IMR-90 (cell line): ENCODE measurements around the gene RAB31. TPM values are rescaled to one million over a fixed set of nuclear protein-coding genes. Genes with fewer than 3 reads are reported as not detected.

Source experiments
- ATAC-seq: fragments of 200-7000 bp; cut with Tn5 transposase; 2 replicates; pipeline ENCODE4 v1.9.1; 2020; ENCODE audit warnings: low read depth, mild to moderate bottlenecking, moderate library complexity
- BruUV-seq: library from RNA; stranded (reverse); fragments of 400-500 nt; replicated peaks from 2 replicates; lab custom pipeline; 2021; lab: Mats Ljungman, UMichigan
- CTCF ChIA-PET: fragments of 300-600 bp; formaldehyde crosslinking; extraction: SDS; loops from one replicate; lab custom pipeline; 2021; ENCODE audit warnings: antibody characterized with exemption; lab: Yijun Ruan, JAX
- POLR2A ChIA-PET: fragments of 300-600 bp; sonication (Branson Sonifier 250); formaldehyde crosslinking; loops from one replicate; lab custom pipeline; 2022; ENCODE audit warnings: antibody characterized with exemption; ENCODE audit not compliant: unreplicated experiment; lab: Charles Lee
- DNase-seq: peaks from one replicate; pipeline ENCODE4 v3.0.0; 2013
- H2AFZ ChIP-seq: replicated peaks from 2 replicates; pipeline ENCODE3; 2013; ENCODE audit warnings: low read length, mild to moderate bottlenecking; ENCODE audit not compliant: poor library complexity
- H2AK5ac ChIP-seq: 2 replicates; pipeline ENCODE4 v1.6.1; 2013; ENCODE audit warnings: low read depth, low read length, inconsistent platforms
- H2AK9ac ChIP-seq: replicated peaks from 2 replicates; pipeline ENCODE3; 2013; ENCODE audit warnings: mild to moderate bottlenecking, low read depth, low read length, moderate library complexity; ENCODE audit not compliant: poor library complexity
- H2BK120ac ChIP-seq: 2 replicates; pipeline ENCODE4 v1.6.1; 2013; ENCODE audit warnings: low read depth, low read length, inconsistent platforms
- H2BK15ac ChIP-seq: 3 replicates; pipeline ENCODE4 v1.6.1; 2013; ENCODE audit warnings: low read depth, low read length, inconsistent platforms
- H2BK20ac ChIP-seq: 2 replicates; pipeline ENCODE4 v1.6.1; 2013; ENCODE audit warnings: low read depth, mild to moderate bottlenecking, inconsistent platforms, low read length, moderate library complexity
- H2BK5ac ChIP-seq: 2 replicates; pipeline ENCODE4 v1.6.1; 2013; ENCODE audit warnings: mild to moderate bottlenecking, low read depth, low read length, inconsistent platforms; ENCODE audit not compliant: poor library complexity, severe bottlenecking
- H3K14ac ChIP-seq: replicated peaks from 2 replicates; pipeline ENCODE4 v1.6.1; 2013; ENCODE audit warnings: low read depth, low read length, inconsistent platforms
- H3K18ac ChIP-seq: 2 replicates; pipeline ENCODE4 v1.6.1; 2013; ENCODE audit warnings: low read depth, low read length, control low read depth
- H3K23ac ChIP-seq: 2 replicates; pipeline ENCODE4 v1.6.1; 2013; ENCODE audit warnings: low read depth, low read length, inconsistent platforms
- H3K27ac ChIP-seq: 2 replicates; pipeline ENCODE4 v1.5.1; 2013; ENCODE audit warnings: mild to moderate bottlenecking, control low read depth, low read length; ENCODE audit not compliant: insufficient read depth
- H3K27me3 ChIP-seq: 2 replicates; pipeline ENCODE4 v1.6.1; 2013; ENCODE audit warnings: low read length; ENCODE audit not compliant: control insufficient read depth, insufficient read depth
- H3K36me3 ChIP-seq: 2 replicates; pipeline ENCODE4 v1.6.1; 2013; ENCODE audit warnings: low read length, mixed read lengths; ENCODE audit not compliant: control insufficient read depth, insufficient read depth
- H3K4ac ChIP-seq: 2 replicates; pipeline ENCODE4 v1.6.1; 2013; ENCODE audit warnings: low read depth, low read length, inconsistent platforms
- H3K4me1 ChIP-seq: 2 replicates; pipeline ENCODE4 v1.6.1; 2013; ENCODE audit warnings: low read length, mixed read lengths; ENCODE audit not compliant: control insufficient read depth, insufficient read depth
- H3K4me2 ChIP-seq: 2 replicates; pipeline ENCODE4 v1.6.1; 2013; ENCODE audit warnings: low read depth, mild to moderate bottlenecking, control low read depth, low read length, moderate library complexity
- H3K4me3 ChIP-seq: 2 replicates; pipeline ENCODE4 v1.5.1; 2013; ENCODE audit warnings: low read depth, mild to moderate bottlenecking, control low read depth, low read length, moderate library complexity; ENCODE audit not compliant: insufficient read depth
- H3K56ac ChIP-seq: 2 replicates; pipeline ENCODE4 v1.6.1; 2013; ENCODE audit warnings: low read length, inconsistent platforms; ENCODE audit not compliant: insufficient read depth; ENCODE audit errors: extremely low read depth
- H3K79me1 ChIP-seq, 2 experiments: 2 replicates each; pipeline ENCODE4 v1.6.1; 2013; ENCODE audit warnings: low read length in 2 of 2, inconsistent platforms in 1 of 2, low read depth in 1 of 2
- H3K9ac ChIP-seq: 2 replicates; pipeline ENCODE4 v1.6.1; 2013; ENCODE audit warnings: low read depth, low read length, control low read depth
- H3K9me1 ChIP-seq: 2 replicates; pipeline ENCODE4 v1.6.1; 2013; ENCODE audit warnings: low read length, inconsistent platforms; ENCODE audit not compliant: insufficient read depth
- H3K9me3 ChIP-seq: 2 replicates; pipeline ENCODE4 v1.6.1; 2013; ENCODE audit warnings: low read length; ENCODE audit not compliant: control insufficient read depth, insufficient read depth
- H4K20me1 ChIP-seq: 2 replicates; pipeline ENCODE4 v1.6.1; 2013; ENCODE audit warnings: low read length, inconsistent platforms; ENCODE audit not compliant: insufficient read depth
- H4K5ac ChIP-seq: 2 replicates; pipeline ENCODE4 v1.6.1; 2013; ENCODE audit warnings: mild to moderate bottlenecking, low read depth, low read length, control low read depth
- H4K8ac ChIP-seq, 2 experiments: 2 replicates each; pipeline ENCODE4 v1.6.1; 2013; ENCODE audit warnings: low read depth in 2 of 2, low read length in 2 of 2, control low read depth in 1 of 2, inconsistent platforms in 1 of 2
- H4K91ac ChIP-seq: 2 replicates; pipeline ENCODE4 v1.6.1; 2013; ENCODE audit warnings: low read depth, low read length, inconsistent platforms; ENCODE audit not compliant: insufficient read depth
- BHLHE40 ChIP-seq: fragments of 150-350 bp; IDR thresholded peaks from 2 replicates; pipeline ENCODE4 v1.6.1; 2016; ENCODE audit warnings: mild to moderate bottlenecking, low read depth, low read length
- FOS ChIP-seq: fragments of 150-350 bp; IDR thresholded peaks from 2 replicates; pipeline ENCODE4 v1.6.1; 2016; ENCODE audit warnings: low read depth, low read length
- MAFK ChIP-seq: IDR thresholded peaks from 2 replicates; pipeline ENCODE4 v1.6.1; 2012; ENCODE audit warnings: low read depth, low read length, improper control_type of control experiment
- MXI1 ChIP-seq: IDR thresholded peaks from 2 replicates; pipeline ENCODE4 v1.6.1; 2012; ENCODE audit warnings: low read depth, mild to moderate bottlenecking, low read length, moderate library complexity, borderline replicate concordance
- POLR2A ChIP-seq: IDR thresholded peaks from 2 replicates; pipeline ENCODE4 v1.6.1; 2012; ENCODE audit warnings: mild to moderate bottlenecking, low read depth, low read length
- RAD21 ChIP-seq: IDR thresholded peaks from 2 replicates; pipeline ENCODE4 v1.6.1; 2012; ENCODE audit warnings: low read length, improper control_type of control experiment
- RCOR1 ChIP-seq: IDR thresholded peaks from 2 replicates; pipeline ENCODE4 v1.6.1; 2012; ENCODE audit warnings: mild to moderate bottlenecking, low read length, improper control_type of control experiment; ENCODE audit not compliant: insufficient replicate concordance
- RFX5 ChIP-seq: IDR thresholded peaks from 2 replicates; pipeline ENCODE4 v1.8.0; 2012; ENCODE audit warnings: low read depth, mild to moderate bottlenecking, low read length, moderate library complexity
- WGBS, 2 experiments: methylation state at CpG; one replicate each; pipeline versions ENCODE4 v1.1.5 to v1.1.7; 2013; ENCODE audit warnings: missing lambda C conversion rate in 2 of 2; ENCODE audit not compliant: insufficient read length in 1 of 2; ENCODE audit errors: extremely low coverage in 2 of 2; 5-methylcytosine and 5-hydroxymethylcytosine counted together
- dilution Hi-C: fragments of 300-500 bp; cut with HindIII; formaldehyde crosslinking; loops from one replicate; pipeline ENCODE4 v1.14.3; 2018; ENCODE audit warnings: low sequenced_read_pairs; ENCODE audit not compliant: unreplicated experiment
- in situ Hi-C: fragments of 300-500 bp; cut with MboI; formaldehyde crosslinking; loops from 3 replicates; pipeline ENCODE4 v1.14.3; 2019; ENCODE audit warnings: low sequenced_read_pairs, inconsistent platforms, mixed read lengths
- intact Hi-C: fragments of 100-400 bp; cut with micrococcal nuclease; formaldehyde crosslinking; loops from 2 replicates; pipeline ENCODE4 v1.10.0; 2022
- polyA plus RNA-seq, 3 experiments: library from polyadenylated mRNA; depleted of rRNA; stranded (reverse); fragments of >200 nt; gene quantifications; 2 replicates each; pipeline ENCODE4 v1.2.3, GENCODE V29; 2012; ENCODE audit warnings: low replicate concordance in 1 of 3
- total RNA-seq: library from RNA; depleted of rRNA; stranded (reverse); fragments of >200 nt; gene quantifications from 2 replicates; pipeline ENCODE4 v1.2.3, GENCODE V29; 2012
- TF ChIP-seq, protein P1 (sequence below): conservative IDR thresholded peaks from 2 replicates; pipeline ENCODE4 v1.5.1; 2012; ENCODE audit warnings: mild to moderate bottlenecking, low read depth, low read length, improper control_type of control experiment
- TF ChIP-seq, protein P2 (sequence below): fragments of 150-350 bp; IDR thresholded peaks from 2 replicates; pipeline ENCODE4 v1.6.1; 2016; ENCODE audit warnings: low read depth, mild to moderate bottlenecking, low read length, moderate library complexity, borderline replicate concordance

Gene RAB31
- total and polyA plus RNA-seq, 2 of the 4 experiments (the other 2 are of a cell fraction), result 13.8 to 26.9 TPM

DNA sequence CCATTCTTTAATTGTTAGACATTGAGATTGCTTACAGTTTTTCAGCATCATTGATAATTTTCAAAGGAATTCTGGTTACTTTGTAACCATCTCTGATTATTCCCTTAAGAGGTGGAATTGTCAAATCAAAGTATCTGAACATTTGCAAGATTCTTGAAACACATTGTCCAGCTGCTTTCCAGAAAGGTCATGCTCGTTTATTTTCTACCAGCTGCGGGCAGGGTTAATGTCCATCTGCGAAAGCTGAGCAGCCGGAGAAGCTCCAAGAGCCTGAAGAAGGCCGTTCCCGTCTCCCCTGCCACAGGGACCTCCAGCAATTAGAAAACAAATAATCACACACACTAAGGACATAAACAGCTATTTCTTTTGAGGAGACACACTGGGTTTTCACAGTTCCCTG, 101.6 kb downstream of the RAB31 start:
- Histone ChIP-seq H3K14ac (no peak overlapping the region), H3K36me3 (no peaks in the 10 kb centered on the region; the same call in 1 of the 2 replicates), H3K4me1 (peaks cover 10% of the 10 kb centered on the region), H2BK20ac (no peak overlapping the region), H3K4me3 (no peak overlapping the region), H4K91ac (no peak overlapping the region; the same call in 1 of the 2 replicates), H3K9me3 (peaks cover 3% of the 10 kb centered on the region; the same call in 1 of the 2 replicates), H2BK5ac (no peak overlapping the region), H3K9ac (no peak overlapping the region), H2AK9ac (no peak overlapping the region), H2AK5ac (no peak overlapping the region), H3K4me2 (no peak overlapping the region), H3K4ac (no peak overlapping the region), H3K18ac (no peak overlapping the region), H2AFZ (no peak overlapping the region), H3K56ac (no peak overlapping the region), H2BK120ac (no peak overlapping the region), H4K8ac (no peak overlapping the region; a peak in 1 of 4 replicates), H2BK15ac (no peak overlapping the region), H4K5ac (no peak overlapping the region), H4K20me1 (peaks cover 4% of the 10 kb centered on the region; the same call in 1 of the 2 replicates), H3K27me3 (no peaks in the 10 kb centered on the region), H3K27ac (no peak overlapping the region), H3K79me1 (peaks cover 4 to 20% of the 10 kb centered on the region in 2 experiments; a peak in 3 of 4 replicates), H3K23ac (no peak overlapping the region), H3K9me1 (0 out of 2 replicates have a peak, but pooled peaks cover 2% of the 10 kb centered on the region)
- DNase-seq (no peak), ATAC-seq (no peak)
- intact Hi-C loops, result loop anchor here (5.0 kb wide), 1 partner anchor 102 kb away; the partner anchor contains the start of gene RAB31
- dilution Hi-C loops, result no loop called here
- TF ChIP-seq MAFK (no peak), FOS (no peak), MXI1 (no peak), RFX5 (no peak), POLR2A (no peak), BHLHE40 (no peak), RCOR1 (no peak), RAD21 (no peak)
- TF ChIP-seq, protein P1, sequence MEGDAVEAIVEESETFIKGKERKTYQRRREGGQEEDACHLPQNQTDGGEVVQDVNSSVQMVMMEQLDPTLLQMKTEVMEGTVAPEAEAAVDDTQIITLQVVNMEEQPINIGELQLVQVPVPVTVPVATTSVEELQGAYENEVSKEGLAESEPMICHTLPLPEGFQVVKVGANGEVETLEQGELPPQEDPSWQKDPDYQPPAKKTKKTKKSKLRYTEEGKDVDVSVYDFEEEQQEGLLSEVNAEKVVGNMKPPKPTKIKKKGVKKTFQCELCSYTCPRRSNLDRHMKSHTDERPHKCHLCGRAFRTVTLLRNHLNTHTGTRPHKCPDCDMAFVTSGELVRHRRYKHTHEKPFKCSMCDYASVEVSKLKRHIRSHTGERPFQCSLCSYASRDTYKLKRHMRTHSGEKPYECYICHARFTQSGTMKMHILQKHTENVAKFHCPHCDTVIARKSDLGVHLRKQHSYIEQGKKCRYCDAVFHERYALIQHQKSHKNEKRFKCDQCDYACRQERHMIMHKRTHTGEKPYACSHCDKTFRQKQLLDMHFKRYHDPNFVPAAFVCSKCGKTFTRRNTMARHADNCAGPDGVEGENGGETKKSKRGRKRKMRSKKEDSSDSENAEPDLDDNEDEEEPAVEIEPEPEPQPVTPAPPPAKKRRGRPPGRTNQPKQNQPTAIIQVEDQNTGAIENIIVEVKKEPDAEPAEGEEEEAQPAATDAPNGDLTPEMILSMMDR, result no peak
- TF ChIP-seq, protein P2, sequence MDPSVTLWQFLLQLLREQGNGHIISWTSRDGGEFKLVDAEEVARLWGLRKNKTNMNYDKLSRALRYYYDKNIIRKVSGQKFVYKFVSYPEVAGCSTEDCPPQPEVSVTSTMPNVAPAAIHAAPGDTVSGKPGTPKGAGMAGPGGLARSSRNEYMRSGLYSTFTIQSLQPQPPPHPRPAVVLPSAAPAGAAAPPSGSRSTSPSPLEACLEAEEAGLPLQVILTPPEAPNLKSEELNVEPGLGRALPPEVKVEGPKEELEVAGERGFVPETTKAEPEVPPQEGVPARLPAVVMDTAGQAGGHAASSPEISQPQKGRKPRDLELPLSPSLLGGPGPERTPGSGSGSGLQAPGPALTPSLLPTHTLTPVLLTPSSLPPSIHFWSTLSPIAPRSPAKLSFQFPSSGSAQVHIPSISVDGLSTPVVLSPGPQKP, result no peak
- CTCF ChIA-PET, result no interaction called here
- WGBS, 2 experiments, result 48% methylated on average over 2 of the region's 6 CpGs; no CpG with 5 or more reads in 1 of the 2 experiments
- BruUV-seq, result no TSS peak
- in situ Hi-C loops, result no loop called here
- POLR2A ChIA-PET, result no interaction called here
